HG03575 (cell line): Measurements from ENCODE around the gene CDC42.
"Not testable (repeated sequence)": the region's sequence is repeated elsewhere in the genome, so short reads cannot be mapped to it uniquely, and the experiment has no call there.

Experiments
- ATAC-seq: cut with Tn5 transposase; IDR thresholded peaks from one replicate; pipeline ENCODE4 v1.9.1; 2021; ENCODE audit not compliant: unreplicated experiment, insufficient number of reproducible peaks, low FRiP score; ENCODE audit errors: extremely low read depth

Gene CDC42

GRCh38 chr1:22031214-22031962 is 21.1 kb upstream of the CDC42 start:
- ATAC-seq, result no peak

GRCh38 chr1:22034834-22035233 is 17.7 kb upstream of the CDC42 start:
- ATAC-seq, result not testable (repeated sequence)

GRCh38 chr1:22037520-22037919 is 15.0 kb upstream of the CDC42 start:
- ATAC-seq, result no peak

- ATAC-seq, result no peak
Observed at GRCh38 chr1:22038036-22038435, 14.5 kb upstream of the CDC42 start.

GRCh38 chr1:22039594-22040285 is 12.8 kb upstream of the CDC42 start:
- ATAC-seq, result no peak

- no peak for ATAC-seq
Observed at GRCh38 chr1:22040286-22040623, 12.3 kb upstream of the CDC42 start.

GRCh38 chr1:22041505-22041904 is 11.0 kb upstream of the CDC42 start:
- no peak for ATAC-seq

- no peak for ATAC-seq
Observed at GRCh38 chr1:22043198-22043769, 9.2 kb upstream of the CDC42 start.

- ATAC-seq, result no peak
Observed at GRCh38 chr1:22044690-22045420, 7.7 kb upstream of the CDC42 start.

GRCh38 chr1:22045604-22046228 is 6.8 kb upstream of the CDC42 start:
- ATAC-seq, result no peak

- no peak for ATAC-seq
Observed at GRCh38 chr1:22048351-22049192, 3.9 kb upstream of the CDC42 start.

- no peak for ATAC-seq
Observed at GRCh38 chr1:22050330-22050729, 2.2 kb upstream of the CDC42 start.

- ATAC-seq, result no peak
Observed at GRCh38 chr1:22051607-22052114, 848 bp upstream of the CDC42 start.

GRCh38 chr1:22053017-22053860 is 730 bp downstream of the CDC42 start:
- ATAC-seq, result no peak

- ATAC-seq, result no peak
Observed at GRCh38 chr1:22053861-22054770, 1.6 kb downstream of the CDC42 start.

GRCh38 chr1:22055463-22055862 is 3.0 kb downstream of the CDC42 start:
- ATAC-seq, result no peak

- no peak for ATAC-seq
Observed at GRCh38 chr1:22056043-22056442, 3.5 kb downstream of the CDC42 start.
